ENCODE results near the gene FANCM.

The FANCM gene

DNA sequence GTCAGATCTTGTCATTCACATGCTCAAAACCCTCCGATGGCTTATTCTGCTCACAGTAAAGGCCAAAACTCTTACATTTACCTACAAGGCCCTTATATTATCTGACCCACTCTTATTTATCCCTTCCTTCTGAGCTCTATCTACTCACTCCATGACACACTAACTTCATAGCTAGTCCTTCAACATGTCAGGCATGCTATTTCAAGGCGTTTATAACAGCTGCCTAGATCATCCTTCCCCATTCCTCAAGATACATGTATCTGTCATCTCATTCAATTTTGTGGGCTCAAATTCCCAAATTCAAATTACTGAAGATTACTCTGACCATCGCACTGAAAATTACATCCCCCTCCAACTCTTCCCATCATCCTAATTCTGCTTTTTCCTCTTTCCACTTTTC, 110.4 kb downstream of the FANCM start:
- Histone ChIP-seq H3K27ac (ENCODE audit: extremely low read depth, low read depth, low read length) (no peak overlapping the region), H3K4me1 (ENCODE audit: control insufficient read depth, insufficient read depth, low read length) (peaks cover 24% of the 10 kb centered on the region; the same call in 1 of the 2 replicates)
- CTCF ChIA-PET = interaction anchor here (0.6 to 1.0 kb wide), 2 partner anchors 23 to 30 kb away, joined by 3 read pairs; no protein-coding TSS in a partner anchor

DNA sequence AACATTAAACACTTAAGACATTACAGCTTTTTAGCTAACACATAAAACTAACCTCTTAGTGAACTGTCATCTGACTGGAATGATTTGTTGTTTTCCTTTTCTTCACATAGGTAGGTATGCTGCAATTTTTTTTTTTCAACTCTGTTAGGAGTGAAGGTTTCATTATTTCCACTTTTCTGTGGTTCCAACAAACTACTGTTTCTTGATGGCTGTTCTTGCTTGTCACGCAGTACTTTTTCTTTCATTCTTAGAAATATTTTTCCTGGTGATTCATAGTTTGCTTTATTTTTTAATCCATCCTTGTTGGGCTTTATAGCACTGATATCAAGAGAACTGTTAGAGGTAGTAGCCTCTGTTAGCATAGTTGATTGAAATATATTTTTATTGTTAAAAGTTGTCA, 111.0 kb downstream of the FANCM start:
- no peaks in the 10 kb centered on the region for H3K9me3 ChIP-seq (ENCODE audit: control insufficient read depth, insufficient read depth, low read depth, low read length)
- peaks cover 3 to 5% of the 10 kb centered on the region in 2 experiments for H3K36me3 ChIP-seq (ENCODE audit: control insufficient read depth in 2 of 2, insufficient read depth in 1 of 2, low read length in 2 of 2)
- H3K4me1 ChIP-seq (ENCODE audit: control insufficient read depth, insufficient read depth, low read length) = peaks cover 24% of the 10 kb centered on the region; the same call in 1 of the 2 replicates
- CTCF ChIA-PET = interaction anchor here (1.0 kb wide), 1 partner anchor 22 kb away, joined by 3 read pairs; no protein-coding TSS in a partner anchor
- no peak overlapping the region for H3K4me3 ChIP-seq (ENCODE audit: low read depth, low read length)
- POLR2A ChIA-PET = no interaction called here
- no peak overlapping the region for H3K27ac ChIP-seq (ENCODE audit: extremely low read depth, low read depth, low read length)
- TF ChIP-seq, protein P1, sequence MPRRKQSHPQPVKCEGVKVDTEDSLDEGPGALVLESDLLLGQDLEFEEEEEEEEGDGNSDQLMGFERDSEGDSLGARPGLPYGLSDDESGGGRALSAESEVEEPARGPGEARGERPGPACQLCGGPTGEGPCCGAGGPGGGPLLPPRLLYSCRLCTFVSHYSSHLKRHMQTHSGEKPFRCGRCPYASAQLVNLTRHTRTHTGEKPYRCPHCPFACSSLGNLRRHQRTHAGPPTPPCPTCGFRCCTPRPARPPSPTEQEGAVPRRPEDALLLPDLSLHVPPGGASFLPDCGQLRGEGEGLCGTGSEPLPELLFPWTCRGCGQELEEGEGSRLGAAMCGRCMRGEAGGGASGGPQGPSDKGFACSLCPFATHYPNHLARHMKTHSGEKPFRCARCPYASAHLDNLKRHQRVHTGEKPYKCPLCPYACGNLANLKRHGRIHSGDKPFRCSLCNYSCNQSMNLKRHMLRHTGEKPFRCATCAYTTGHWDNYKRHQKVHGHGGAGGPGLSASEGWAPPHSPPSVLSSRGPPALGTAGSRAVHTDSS (tag by site-specific recombination; IDR thresholded peaks at IDR 0.05) = no peak
- TF ChIP-seq ZNF48 (tag by site-specific recombination; IDR thresholded peaks at IDR 0.05) (no peak), ZNF658 (tag by site-specific recombination; IDR thresholded peaks at IDR 0.05) (no peak), ZNF776 (tag by site-specific recombination; IDR thresholded peaks at IDR 0.05; ENCODE audit: borderline replicate concordance) (no peak), ZNF433 (tag by site-specific recombination; IDR thresholded peaks at IDR 0.05; ENCODE audit: low read depth) (no peak), ZNF785 (tag by site-specific recombination; IDR thresholded peaks at IDR 0.05) (no peak), ZNF555 (tag by site-specific recombination; conservative IDR thresholded peaks at IDR 0.05) (no peak), ZNF621 (tag by site-specific recombination; IDR thresholded peaks at IDR 0.05) (no peak)
- TF ChIP-seq, protein P2, sequence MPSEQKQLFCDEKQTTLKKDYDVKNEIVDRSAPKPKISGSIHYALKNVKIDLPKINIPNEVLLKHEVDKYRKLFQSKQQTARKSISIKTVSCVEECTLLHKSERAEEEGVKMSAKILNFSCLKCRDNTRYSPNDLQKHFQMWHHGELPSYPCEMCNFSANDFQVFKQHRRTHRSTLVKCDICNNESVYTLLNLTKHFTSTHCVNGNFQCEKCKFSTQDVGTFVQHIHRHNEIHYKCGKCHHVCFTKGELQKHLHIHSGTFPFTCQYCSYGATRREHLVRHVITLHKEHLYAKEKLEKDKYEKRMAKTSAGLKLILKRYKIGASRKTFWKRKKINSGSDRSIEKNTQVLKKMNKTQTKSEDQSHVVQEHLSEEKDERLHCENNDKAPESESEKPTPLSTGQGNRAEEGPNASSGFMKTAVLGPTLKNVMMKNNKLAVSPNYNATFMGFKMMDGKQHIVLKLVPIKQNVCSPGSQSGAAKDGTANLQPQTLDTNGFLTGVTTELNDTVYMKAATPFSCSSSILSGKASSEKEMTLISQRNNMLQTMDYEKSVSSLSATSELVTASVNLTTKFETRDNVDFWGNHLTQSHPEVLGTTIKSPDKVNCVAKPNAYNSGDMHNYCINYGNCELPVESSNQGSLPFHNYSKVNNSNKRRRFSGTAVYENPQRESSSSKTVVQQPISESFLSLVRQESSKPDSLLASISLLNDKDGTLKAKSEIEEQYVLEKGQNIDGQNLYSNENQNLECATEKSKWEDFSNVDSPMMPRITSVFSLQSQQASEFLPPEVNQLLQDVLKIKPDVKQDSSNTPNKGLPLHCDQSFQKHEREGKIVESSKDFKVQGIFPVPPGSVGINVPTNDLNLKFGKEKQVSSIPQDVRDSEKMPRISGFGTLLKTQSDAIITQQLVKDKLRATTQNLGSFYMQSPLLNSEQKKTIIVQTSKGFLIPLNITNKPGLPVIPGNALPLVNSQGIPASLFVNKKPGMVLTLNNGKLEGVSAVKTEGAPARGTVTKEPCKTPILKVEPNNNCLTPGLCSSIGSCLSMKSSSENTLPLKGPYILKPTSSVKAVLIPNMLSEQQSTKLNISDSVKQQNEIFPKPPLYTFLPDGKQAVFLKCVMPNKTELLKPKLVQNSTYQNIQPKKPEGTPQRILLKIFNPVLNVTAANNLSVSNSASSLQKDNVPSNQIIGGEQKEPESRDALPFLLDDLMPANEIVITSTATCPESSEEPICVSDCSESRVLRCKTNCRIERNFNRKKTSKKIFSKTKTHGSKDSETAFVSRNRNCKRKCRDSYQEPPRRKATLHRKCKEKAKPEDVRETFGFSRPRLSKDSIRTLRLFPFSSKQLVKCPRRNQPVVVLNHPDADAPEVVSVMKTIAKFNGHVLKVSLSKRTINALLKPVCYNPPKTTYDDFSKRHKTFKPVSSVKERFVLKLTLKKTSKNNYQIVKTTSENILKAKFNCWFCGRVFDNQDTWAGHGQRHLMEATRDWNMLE (tag by site-specific recombination; conservative IDR thresholded peaks at IDR 0.05; ENCODE audit: low read depth) = no peak
- TF ChIP-seq, protein P3, sequence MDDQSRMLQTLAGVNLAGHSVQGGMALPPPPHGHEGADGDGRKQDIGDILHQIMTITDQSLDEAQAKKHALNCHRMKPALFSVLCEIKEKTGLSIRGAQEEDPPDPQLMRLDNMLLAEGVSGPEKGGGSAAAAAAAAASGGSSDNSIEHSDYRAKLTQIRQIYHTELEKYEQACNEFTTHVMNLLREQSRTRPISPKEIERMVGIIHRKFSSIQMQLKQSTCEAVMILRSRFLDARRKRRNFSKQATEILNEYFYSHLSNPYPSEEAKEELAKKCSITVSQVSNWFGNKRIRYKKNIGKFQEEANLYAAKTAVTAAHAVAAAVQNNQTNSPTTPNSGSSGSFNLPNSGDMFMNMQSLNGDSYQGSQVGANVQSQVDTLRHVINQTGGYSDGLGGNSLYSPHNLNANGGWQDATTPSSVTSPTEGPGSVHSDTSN (CRISPR knock-in tag; IDR thresholded peaks at IDR 0.05) = no peak
- TF ChIP-seq, protein P4, sequence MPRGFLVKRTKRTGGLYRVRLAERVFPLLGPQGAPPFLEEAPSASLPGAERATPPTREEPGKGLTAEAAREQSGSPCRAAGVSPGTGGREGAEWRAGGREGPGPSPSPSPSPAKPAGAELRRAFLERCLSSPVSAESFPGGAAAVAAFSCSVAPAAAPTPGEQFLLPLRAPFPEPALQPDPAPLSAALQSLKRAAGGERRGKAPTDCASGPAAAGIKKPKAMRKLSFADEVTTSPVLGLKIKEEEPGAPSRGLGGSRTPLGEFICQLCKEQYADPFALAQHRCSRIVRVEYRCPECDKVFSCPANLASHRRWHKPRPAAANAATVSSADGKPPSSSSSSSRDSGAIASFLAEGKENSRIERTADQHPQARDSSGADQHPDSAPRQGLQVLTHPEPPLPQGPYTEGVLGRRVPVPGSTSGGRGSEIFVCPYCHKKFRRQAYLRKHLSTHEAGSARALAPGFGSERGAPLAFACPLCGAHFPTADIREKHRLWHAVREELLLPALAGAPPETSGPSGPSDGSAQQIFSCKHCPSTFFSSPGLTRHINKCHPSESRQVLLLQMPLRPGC (tag by site-specific recombination; IDR thresholded peaks at IDR 0.05) = no peak
- TF ChIP-seq, protein P5, sequence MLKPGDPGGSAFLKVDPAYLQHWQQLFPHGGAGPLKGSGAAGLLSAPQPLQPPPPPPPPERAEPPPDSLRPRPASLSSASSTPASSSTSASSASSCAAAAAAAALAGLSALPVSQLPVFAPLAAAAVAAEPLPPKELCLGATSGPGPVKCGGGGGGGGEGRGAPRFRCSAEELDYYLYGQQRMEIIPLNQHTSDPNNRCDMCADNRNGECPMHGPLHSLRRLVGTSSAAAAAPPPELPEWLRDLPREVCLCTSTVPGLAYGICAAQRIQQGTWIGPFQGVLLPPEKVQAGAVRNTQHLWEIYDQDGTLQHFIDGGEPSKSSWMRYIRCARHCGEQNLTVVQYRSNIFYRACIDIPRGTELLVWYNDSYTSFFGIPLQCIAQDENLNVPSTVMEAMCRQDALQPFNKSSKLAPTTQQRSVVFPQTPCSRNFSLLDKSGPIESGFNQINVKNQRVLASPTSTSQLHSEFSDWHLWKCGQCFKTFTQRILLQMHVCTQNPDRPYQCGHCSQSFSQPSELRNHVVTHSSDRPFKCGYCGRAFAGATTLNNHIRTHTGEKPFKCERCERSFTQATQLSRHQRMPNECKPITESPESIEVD (tag by site-specific recombination; IDR thresholded peaks at IDR 0.05) = no peak

More for the DNA sequence above, 110.4 kb downstream of the FANCM start:
- no peak for TF ChIP-seq SCRT2 (tag by site-specific recombination; IDR thresholded peaks at IDR 0.05)
- TF ChIP-seq, protein P6, sequence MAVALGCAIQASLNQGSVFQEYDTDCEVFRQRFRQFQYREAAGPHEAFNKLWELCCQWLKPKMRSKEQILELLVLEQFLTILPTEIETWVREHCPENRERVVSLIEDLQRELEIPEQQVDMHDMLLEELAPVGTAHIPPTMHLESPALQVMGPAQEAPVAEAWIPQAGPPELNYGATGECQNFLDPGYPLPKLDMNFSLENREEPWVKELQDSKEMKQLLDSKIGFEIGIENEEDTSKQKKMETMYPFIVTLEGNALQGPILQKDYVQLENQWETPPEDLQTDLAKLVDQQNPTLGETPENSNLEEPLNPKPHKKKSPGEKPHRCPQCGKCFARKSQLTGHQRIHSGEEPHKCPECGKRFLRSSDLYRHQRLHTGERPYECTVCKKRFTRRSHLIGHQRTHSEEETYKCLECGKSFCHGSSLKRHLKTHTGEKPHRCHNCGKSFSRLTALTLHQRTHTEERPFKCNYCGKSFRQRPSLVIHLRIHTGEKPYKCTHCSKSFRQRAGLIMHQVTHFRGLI (tag by site-specific recombination; IDR thresholded peaks at IDR 0.05) = no peak
- no peak for TF ChIP-seq ZNF292 (tag by site-specific recombination; IDR thresholded peaks at IDR 0.05; ENCODE audit: borderline replicate concordance, low read depth)
- no peak for TF ChIP-seq ZNF501 (tag by site-specific recombination; IDR thresholded peaks at IDR 0.05)
- no peak for TF ChIP-seq HOXD13 (CRISPR knock-in tag; IDR thresholded peaks at IDR 0.05; ENCODE audit: borderline replicate concordance)
- TF ChIP-seq ZNF529 (tag by site-specific recombination; IDR thresholded peaks at IDR 0.05; ENCODE audit: insufficient replicate concordance) = no peak
- TF ChIP-seq ZNF223 (tag by site-specific recombination; IDR thresholded peaks at IDR 0.05) = no peak
- no peak for TF ChIP-seq SP2 (tag by site-specific recombination; IDR thresholded peaks at IDR 0.05)
- TF ChIP-seq ZNF585B (tag by site-specific recombination; IDR thresholded peaks at IDR 0.05) = no peak
- no peak for TF ChIP-seq ZNF843 (tag by site-specific recombination; IDR thresholded peaks at IDR 0.05)
- TF ChIP-seq, protein P7, sequence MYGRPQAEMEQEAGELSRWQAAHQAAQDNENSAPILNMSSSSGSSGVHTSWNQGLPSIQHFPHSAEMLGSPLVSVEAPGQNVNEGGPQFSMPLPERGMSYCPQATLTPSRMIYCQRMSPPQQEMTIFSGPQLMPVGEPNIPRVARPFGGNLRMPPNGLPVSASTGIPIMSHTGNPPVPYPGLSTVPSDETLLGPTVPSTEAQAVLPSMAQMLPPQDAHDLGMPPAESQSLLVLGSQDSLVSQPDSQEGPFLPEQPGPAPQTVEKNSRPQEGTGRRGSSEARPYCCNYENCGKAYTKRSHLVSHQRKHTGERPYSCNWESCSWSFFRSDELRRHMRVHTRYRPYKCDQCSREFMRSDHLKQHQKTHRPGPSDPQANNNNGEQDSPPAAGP (tag by site-specific recombination; IDR thresholded peaks at IDR 0.05) = no peak
- TF ChIP-seq ZBTB8A (tag by site-specific recombination; IDR thresholded peaks at IDR 0.05) = no peak
- Histone ChIP-seq H3K9me3 (ENCODE audit: control insufficient read depth, insufficient read depth, low read depth, low read length) (no peaks in the 10 kb centered on the region), H3K4me3 (ENCODE audit: low read depth, low read length) (no peak overlapping the region), H3K36me3 (ENCODE audit: control insufficient read depth in 2 of 2, insufficient read depth in 1 of 2, low read length in 2 of 2) (peaks cover 5% of the 10 kb centered on the region in 2 experiments)
- POLR2A ChIA-PET = no interaction called here

All from HEK293 (cell line).